ENCODE results near the gene C16orf89.

Gene C16orf89

GRCh38 chr16:5033256-5034166, 32.2 kb downstream of the C16orf89 start, which contains the start of gene NAGPA (continued):
- TF ChIP-seq ZNF701 (tag by site-specific recombination; IDR thresholded peaks at IDR 0.05) (no peak), ZNF530 (tag by site-specific recombination; IDR thresholded peaks at IDR 0.05; ENCODE audit: low read depth) (no peak), KLF10 (tag by site-specific recombination; IDR thresholded peaks at IDR 0.05) (peak; percentile 60; the same call in 1 of the 2 replicates), ZBTB7A (tag by site-specific recombination; IDR thresholded peaks at IDR 0.05; ENCODE audit: low read depth) (no peak; the same call in 1 of the 2 replicates), ZNF626 (tag by site-specific recombination; IDR thresholded peaks at IDR 0.05) (no peak), ELK4 (IDR thresholded peaks at IDR 0.05; ENCODE audit: borderline replicate concordance, low read depth, low read length) (no peak), MEIS1 (CRISPR knock-in tag; IDR thresholded peaks at IDR 0.05; ENCODE audit: borderline replicate concordance) (no peak), ZNF324 (tag by site-specific recombination; IDR thresholded peaks at IDR 0.05) (peak; percentile 94), OVOL3 (tag by site-specific recombination; IDR thresholded peaks at IDR 0.05) (peak; percentile 71; the same call in 1 of the 2 replicates), MZF1 (tag by site-specific recombination; IDR thresholded peaks at IDR 0.05; ENCODE audit: borderline replicate concordance) (no peak), ZNF645 (tag by site-specific recombination; IDR thresholded peaks at IDR 0.05) (no peak), ZBTB20 (tag by site-specific recombination; IDR thresholded peaks at IDR 0.05) (peak; percentile 36; the same call in 1 of the 2 replicates), ZNF10 (tag by site-specific recombination; IDR thresholded peaks at IDR 0.05) (peak; percentile 25; the same call in 1 of the 2 replicates), SP2 (tag by site-specific recombination; IDR thresholded peaks at IDR 0.05) (peak; percentile 54), ZNF677 (tag by site-specific recombination; IDR thresholded peaks at IDR 0.05) (no peak), ZNF596 (tag by site-specific recombination; IDR thresholded peaks at IDR 0.05) (no peak), GLIS2 (tag by site-specific recombination; IDR thresholded peaks at IDR 0.05) (peak; percentile 85), ZBTB44 (tag by site-specific recombination; IDR thresholded peaks at IDR 0.05) (0 out of 2 replicates have a peak, but pooled peaks have one; percentile 18), HOXC10 (CRISPR knock-in tag; IDR thresholded peaks at IDR 0.05) (no peak), ZNF610 (tag by site-specific recombination; IDR thresholded peaks at IDR 0.05; ENCODE audit: borderline replicate concordance) (peak; percentile 78; the same call in 1 of the 2 replicates), ZNF792 (tag by site-specific recombination; IDR thresholded peaks at IDR 0.05) (no peak), ZNF777 (tag by site-specific recombination; IDR thresholded peaks at IDR 0.05; ENCODE audit: borderline replicate concordance) (peak; percentile 18; the same call in 1 of the 2 replicates), ZNF544 (tag by site-specific recombination; IDR thresholded peaks at IDR 0.05) (no peak), ZNF350 (tag by site-specific recombination; IDR thresholded peaks at IDR 0.05) (no peak)
- TF ChIP-seq, protein P1, sequence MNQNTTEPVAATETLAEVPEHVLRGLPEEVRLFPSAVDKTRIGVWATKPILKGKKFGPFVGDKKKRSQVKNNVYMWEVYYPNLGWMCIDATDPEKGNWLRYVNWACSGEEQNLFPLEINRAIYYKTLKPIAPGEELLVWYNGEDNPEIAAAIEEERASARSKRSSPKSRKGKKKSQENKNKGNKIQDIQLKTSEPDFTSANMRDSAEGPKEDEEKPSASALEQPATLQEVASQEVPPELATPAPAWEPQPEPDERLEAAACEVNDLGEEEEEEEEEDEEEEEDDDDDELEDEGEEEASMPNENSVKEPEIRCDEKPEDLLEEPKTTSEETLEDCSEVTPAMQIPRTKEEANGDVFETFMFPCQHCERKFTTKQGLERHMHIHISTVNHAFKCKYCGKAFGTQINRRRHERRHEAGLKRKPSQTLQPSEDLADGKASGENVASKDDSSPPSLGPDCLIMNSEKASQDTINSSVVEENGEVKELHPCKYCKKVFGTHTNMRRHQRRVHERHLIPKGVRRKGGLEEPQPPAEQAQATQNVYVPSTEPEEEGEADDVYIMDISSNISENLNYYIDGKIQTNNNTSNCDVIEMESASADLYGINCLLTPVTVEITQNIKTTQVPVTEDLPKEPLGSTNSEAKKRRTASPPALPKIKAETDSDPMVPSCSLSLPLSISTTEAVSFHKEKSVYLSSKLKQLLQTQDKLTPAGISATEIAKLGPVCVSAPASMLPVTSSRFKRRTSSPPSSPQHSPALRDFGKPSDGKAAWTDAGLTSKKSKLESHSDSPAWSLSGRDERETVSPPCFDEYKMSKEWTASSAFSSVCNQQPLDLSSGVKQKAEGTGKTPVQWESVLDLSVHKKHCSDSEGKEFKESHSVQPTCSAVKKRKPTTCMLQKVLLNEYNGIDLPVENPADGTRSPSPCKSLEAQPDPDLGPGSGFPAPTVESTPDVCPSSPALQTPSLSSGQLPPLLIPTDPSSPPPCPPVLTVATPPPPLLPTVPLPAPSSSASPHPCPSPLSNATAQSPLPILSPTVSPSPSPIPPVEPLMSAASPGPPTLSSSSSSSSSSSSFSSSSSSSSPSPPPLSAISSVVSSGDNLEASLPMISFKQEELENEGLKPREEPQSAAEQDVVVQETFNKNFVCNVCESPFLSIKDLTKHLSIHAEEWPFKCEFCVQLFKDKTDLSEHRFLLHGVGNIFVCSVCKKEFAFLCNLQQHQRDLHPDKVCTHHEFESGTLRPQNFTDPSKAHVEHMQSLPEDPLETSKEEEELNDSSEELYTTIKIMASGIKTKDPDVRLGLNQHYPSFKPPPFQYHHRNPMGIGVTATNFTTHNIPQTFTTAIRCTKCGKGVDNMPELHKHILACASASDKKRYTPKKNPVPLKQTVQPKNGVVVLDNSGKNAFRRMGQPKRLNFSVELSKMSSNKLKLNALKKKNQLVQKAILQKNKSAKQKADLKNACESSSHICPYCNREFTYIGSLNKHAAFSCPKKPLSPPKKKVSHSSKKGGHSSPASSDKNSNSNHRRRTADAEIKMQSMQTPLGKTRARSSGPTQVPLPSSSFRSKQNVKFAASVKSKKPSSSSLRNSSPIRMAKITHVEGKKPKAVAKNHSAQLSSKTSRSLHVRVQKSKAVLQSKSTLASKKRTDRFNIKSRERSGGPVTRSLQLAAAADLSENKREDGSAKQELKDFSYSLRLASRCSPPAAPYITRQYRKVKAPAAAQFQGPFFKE (tag by site-specific recombination; IDR thresholded peaks at IDR 0.05; ENCODE audit: borderline replicate concordance) = no peak
- TF ChIP-seq, protein P2, sequence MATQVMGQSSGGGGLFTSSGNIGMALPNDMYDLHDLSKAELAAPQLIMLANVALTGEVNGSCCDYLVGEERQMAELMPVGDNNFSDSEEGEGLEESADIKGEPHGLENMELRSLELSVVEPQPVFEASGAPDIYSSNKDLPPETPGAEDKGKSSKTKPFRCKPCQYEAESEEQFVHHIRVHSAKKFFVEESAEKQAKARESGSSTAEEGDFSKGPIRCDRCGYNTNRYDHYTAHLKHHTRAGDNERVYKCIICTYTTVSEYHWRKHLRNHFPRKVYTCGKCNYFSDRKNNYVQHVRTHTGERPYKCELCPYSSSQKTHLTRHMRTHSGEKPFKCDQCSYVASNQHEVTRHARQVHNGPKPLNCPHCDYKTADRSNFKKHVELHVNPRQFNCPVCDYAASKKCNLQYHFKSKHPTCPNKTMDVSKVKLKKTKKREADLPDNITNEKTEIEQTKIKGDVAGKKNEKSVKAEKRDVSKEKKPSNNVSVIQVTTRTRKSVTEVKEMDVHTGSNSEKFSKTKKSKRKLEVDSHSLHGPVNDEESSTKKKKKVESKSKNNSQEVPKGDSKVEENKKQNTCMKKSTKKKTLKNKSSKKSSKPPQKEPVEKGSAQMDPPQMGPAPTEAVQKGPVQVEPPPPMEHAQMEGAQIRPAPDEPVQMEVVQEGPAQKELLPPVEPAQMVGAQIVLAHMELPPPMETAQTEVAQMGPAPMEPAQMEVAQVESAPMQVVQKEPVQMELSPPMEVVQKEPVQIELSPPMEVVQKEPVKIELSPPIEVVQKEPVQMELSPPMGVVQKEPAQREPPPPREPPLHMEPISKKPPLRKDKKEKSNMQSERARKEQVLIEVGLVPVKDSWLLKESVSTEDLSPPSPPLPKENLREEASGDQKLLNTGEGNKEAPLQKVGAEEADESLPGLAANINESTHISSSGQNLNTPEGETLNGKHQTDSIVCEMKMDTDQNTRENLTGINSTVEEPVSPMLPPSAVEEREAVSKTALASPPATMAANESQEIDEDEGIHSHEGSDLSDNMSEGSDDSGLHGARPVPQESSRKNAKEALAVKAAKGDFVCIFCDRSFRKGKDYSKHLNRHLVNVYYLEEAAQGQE (tag by site-specific recombination; IDR thresholded peaks at IDR 0.05) = peak; percentile 61

Measured in HEK293 (cell line).